C4-2B (cell line): ENCODE measurements around the gene FGF21.
"Not testable (repeated sequence)": the region's sequence is repeated elsewhere in the genome, so short reads cannot be mapped to it uniquely, and the experiment has no call there.

Source experiments
- H3K27ac ChIP-seq: fragments of 450-650 bp; 2 replicates; pipeline ENCODE4 v1.5.1; 2017
- ZFX ChIP-seq: fragments of 450-650 bp; IDR thresholded peaks from 2 replicates; pipeline ENCODE4 v1.6.1; 2017
- TF ChIP-seq, protein P1 (sequence below): fragments of 450-650 bp; conservative IDR thresholded peaks from 2 replicates; pipeline ENCODE4 v1.5.1; 2017; ENCODE audit warnings: mild to moderate bottlenecking

Gene FGF21

DNA sequence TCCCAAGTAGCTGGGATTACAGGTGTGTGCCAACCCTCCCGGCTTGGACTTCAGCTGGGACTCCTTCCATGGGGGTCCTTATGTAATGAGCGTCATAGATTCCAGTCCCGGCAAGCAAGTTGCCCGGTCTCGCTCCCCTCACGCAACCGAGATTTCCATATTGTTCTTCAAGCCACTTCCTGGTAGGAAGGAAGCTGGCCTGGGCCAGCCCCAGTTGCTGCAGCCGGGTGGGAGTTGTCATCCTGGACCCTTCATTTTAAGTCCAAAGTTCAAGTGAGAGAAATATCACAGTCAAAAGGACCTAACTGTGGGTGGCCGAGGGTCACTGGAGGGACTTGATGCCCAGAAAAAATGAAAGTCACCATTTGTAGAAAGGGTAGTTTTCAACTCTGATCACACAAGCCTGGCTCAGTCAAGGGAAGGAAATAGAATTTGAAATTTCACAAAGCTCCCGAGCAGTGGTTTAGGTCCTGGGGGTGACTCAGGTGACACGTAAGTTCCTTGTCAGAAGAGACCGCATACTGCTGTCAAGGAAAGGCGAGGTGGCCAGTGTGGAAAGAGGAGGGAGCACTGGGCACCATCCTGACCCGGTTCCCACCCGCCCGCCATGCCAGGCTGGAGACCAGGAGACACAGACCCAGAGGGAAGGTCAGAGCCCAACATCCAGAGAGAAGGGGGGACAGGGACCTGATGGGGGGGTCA, 5.3 kb downstream of the FGF21 start:
- TF ChIP-seq ZFX, result no peak
- TF ChIP-seq, protein P1, sequence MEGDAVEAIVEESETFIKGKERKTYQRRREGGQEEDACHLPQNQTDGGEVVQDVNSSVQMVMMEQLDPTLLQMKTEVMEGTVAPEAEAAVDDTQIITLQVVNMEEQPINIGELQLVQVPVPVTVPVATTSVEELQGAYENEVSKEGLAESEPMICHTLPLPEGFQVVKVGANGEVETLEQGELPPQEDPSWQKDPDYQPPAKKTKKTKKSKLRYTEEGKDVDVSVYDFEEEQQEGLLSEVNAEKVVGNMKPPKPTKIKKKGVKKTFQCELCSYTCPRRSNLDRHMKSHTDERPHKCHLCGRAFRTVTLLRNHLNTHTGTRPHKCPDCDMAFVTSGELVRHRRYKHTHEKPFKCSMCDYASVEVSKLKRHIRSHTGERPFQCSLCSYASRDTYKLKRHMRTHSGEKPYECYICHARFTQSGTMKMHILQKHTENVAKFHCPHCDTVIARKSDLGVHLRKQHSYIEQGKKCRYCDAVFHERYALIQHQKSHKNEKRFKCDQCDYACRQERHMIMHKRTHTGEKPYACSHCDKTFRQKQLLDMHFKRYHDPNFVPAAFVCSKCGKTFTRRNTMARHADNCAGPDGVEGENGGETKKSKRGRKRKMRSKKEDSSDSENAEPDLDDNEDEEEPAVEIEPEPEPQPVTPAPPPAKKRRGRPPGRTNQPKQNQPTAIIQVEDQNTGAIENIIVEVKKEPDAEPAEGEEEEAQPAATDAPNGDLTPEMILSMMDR, result no peak
- H3K27ac ChIP-seq, result no peak overlapping the region

DNA sequence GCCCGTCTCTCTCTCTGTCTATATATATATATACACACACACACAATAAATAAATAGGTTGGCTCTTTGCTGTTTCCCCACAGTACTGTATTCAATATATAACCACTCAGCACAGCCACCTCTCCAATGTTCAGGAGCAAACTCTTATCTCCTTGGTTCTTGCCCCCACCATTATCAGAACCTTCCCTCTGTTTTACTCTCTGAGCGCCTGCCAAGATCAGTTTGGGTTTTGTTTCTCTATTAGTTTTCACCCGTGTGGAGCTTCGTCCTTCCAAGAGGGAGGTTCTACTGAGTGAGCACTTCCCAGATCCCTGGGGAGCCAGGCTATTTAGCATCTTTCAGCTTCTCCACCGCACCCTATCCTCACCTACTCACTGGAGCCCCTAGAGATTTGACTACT, 10.5 kb downstream of the FGF21 start:
- not testable (repeated sequence) for H3K27ac ChIP-seq

DNA sequence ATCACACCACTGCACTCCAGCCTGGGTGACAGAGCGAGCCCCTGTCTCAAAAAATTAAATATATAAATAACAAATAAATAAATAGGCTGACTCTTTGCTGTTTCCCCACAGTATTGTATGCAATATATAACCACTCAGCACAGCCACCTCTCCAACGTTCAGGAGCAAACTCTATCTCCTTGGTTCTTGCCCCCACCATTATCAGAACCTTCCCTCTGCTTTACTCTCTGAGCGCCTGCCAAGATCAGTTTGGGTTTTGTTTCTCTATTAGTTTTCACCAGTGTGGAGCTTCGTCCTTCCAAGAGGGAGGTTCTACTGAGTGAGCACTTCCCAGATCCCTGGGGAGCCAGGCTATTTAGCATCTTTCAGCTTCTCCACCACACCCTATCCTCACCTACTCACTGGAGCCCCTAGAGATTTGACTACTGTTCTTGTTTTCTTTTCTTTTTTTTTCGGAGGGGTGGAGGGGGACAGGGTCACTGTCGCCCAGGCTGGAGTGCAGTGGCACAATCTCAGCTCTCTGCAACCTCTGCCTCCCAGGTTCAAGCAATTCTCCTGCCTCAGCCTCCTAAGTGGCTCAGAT, 12.9 kb downstream of the FGF21 start:
- not testable (repeated sequence) for H3K27ac ChIP-seq

DNA sequence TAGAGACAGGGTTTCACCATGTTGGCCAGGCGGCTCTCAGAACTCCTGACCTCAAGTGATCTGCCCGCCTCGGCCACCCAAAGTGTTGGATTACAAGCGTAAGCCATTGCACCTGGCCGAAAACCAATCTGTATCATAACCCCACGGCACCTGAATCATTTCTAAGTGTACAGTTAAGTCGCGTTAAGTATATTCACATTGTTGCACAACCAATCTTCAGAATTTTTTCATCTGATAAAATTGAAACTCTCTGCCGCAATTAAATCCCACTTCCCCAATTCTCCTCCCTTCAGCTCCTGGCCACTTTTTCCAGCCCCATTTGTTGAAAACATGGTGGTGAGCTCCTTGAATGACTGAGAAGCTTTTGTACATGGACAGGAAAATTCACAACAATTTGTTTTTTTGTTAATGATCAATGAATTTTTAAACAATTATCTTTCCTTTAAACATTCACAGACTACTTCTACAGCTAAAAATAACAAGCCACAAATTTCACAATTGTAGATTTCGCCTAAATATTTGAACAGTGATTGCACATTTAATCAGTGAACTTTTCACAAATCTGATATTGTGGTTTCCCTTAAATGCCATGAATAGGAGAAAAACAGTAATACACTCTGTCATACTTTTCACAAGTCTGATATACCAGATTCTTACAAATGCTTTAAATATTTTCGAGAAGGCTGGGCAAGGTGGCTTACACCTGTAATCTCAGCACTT, 13.8 kb downstream of the FGF21 start:
- TF ChIP-seq ZFX, result no peak
- TF ChIP-seq, protein P1, result no peak
- H3K27ac ChIP-seq, result no peak overlapping the region

DNA sequence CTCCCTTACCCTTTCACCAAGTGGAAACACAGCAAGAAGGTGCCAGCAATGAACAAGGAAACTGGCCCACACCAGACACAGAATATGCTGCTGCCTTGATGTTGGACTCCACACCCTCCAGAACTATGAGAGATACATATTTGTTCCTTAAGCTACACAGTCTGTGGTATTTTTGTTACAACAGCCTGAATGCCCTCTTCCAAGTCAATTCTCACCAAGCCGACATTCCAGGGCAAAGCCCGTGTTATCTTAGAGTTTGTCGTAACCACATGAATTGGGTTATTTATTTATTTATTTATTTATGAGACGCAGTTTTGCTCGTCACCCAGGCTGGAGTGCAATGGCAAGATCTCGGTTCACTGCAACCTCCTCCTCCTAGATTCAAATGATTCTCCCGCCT, 14.9 kb downstream of the FGF21 start:
- H3K27ac ChIP-seq, result no peak overlapping the region
- TF ChIP-seq, protein P1, result no peak
- TF ChIP-seq ZFX, result no peak

DNA sequence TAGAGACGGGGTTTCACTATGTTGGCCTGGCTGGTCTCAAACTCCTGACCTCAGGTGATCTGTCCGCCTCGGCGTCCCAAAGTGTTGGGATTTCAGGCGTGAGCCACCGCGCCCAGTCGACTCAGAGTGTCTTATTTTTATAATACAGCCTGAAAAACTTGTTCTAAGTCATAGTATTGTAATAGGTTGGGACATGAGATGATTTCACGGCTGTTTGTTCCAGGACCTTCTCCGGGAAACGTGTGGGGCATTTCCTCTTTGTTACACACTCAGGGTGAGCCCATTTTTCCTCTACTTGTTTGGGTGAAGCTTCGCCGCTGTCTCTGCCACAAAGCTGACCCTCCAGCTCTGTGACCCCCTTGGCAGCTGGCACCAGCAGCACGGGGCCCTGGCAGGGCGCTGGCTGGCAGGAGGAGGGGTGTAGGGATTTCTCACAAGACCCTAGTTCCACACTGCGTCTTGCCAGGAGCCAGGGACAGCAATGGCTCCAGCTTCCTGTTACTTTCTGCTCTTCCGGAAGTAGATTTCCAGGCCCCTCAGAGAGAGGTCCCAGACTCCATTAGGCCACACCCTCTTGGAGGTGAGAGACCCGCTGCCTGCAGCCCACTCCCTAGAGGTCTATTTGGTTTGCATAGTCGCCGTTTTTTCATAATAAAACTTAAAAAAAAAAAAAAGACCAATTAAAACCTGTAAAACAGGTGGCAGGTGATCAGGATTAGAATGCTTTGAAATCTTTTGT, 15.6 kb downstream of the FGF21 start:
- TF ChIP-seq, protein P1, result no peak
- no peak for TF ChIP-seq ZFX
- no peak overlapping the region for H3K27ac ChIP-seq

DNA sequence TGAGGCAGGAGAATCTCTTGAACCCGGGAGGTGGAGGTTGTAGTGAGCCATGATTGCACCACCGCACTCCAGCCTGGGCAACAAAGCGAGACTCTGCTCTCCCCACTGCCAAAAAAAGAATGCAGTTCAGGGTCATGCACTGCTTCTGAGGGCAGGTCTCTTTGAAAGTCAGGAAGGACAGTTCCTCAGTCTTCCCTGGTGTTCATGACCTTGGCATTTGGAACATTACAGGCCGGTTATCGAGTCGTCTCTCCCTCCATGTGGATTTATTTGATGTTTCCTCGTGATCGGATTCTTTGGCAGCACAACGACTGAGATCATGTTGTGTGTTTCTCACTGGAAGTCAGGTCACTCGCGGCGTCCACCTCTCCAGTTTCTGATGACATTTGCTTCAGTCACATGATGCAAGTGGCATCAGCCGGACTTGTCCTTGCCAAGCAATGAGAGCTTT, 17.2 kb downstream of the FGF21 start:
- peak overlapping the region; percentile 10; the same call in 1 of the 2 replicates for H3K27ac ChIP-seq
- no peak for TF ChIP-seq ZFX
- TF ChIP-seq, protein P1, result no peak

DNA sequence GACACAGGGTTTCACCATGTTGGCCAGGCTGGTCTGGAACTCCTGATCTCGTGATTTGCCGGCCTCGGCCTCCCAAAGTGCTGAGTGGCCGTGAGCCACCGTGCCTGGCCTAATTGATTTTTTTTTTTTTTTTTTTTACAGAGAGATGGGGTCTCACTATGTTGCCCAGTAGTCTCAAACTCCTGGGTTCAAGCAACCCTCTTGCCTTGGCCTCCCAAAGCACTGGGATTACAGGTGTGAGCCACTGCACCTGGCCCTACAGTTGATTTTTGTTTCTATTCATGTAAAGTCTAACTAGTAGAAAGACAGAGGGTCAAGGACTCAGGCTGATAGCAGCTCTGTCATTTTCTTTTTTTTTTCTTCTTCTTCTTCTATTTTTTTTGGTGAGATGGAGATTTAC, 21.8 kb downstream of the FGF21 start:
- H3K27ac ChIP-seq, result no peak overlapping the region
- no peak for TF ChIP-seq ZFX
- TF ChIP-seq, protein P1, result no peak
